GM18873 (cell line): ENCODE measurements around the gene LINGO1.

Experiments
- ATAC-seq: cut with Tn5 transposase; IDR thresholded peaks from one replicate; pipeline ENCODE4 v1.9.1; 2021; ENCODE audit warnings: mild to moderate bottlenecking, moderate library complexity, moderate number of reproducible peaks; ENCODE audit not compliant: unreplicated experiment, low FRiP score

The LINGO1 gene

DNA sequence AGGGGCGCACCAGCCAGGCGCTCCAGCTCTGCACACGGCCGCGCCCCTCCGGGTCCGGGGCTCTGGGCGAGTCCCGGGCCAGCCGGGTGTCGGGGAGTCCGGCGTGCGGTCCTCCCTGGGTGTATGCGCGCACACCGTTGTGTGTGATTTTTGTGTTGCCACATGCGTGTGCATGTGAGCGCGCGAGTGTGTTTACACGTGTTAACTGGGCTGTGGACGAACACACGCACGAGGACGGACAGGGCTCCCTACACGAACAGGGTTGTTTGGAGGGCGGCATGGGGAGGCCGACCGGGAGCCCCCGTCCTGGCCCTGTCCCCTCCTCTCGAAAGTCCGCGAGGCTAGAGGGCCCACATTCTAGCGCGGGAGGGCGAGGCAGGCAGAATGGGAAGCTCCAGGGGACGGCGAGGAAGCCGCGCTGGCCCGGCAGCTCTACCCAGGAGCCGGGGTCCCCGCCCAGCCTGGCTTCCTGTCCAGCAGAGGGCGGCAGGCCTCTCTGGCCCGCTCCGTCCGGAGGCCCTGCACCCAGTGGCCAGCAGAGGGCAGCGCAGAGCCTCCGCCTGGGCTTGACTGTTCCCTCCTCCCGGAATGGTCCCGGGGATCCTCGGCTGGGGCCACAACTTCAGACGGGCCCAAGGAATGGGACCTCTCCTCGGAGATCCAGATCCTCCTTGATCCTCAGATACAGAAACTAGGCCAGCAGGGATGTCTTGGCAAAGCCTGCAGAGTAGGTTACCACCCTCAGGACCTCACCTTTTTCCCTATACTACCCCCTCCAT lies 611 bp upstream of the LINGO1 start:
- ATAC-seq = no peak

DNA sequence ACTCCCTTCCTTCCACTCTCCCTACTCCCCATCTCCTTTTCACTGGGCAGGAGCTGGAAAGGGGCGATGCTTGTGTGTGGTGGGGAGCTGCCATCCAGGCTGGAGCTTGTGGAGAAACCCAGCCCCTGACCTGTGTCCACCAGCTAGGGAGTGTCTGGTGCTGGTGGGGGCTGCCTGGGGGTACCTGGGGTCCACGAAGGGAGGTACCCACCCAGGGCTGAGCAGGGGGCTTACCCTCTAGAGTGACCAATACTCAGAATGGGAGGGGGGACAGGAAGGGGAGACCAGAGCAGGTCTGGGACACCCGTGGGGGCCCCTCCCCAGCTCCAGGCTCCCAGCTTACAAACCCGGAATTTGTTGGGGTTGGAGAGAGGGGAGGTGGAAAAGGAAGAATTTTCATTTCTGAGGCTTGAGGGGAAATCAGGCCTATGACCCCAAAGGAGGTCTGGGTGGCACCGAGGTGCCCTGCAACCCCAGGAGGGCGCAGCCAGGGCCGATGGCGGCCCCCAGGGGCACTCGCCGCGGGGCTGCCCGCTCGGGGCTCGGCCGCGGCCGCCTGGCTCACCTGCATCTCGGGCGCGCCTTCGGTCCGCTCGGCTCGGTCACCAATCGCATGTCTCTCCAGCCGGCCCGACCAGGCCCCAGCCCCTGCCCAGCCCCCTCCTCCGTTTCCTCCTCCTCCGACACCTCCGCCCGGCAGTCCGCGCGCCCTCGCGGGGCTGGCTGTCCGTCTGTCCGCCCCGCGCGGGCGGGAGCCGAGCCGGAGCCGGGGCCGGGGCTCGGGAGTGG lies 773 bp downstream of the LINGO1 start:
- ATAC-seq = no peak

DNA sequence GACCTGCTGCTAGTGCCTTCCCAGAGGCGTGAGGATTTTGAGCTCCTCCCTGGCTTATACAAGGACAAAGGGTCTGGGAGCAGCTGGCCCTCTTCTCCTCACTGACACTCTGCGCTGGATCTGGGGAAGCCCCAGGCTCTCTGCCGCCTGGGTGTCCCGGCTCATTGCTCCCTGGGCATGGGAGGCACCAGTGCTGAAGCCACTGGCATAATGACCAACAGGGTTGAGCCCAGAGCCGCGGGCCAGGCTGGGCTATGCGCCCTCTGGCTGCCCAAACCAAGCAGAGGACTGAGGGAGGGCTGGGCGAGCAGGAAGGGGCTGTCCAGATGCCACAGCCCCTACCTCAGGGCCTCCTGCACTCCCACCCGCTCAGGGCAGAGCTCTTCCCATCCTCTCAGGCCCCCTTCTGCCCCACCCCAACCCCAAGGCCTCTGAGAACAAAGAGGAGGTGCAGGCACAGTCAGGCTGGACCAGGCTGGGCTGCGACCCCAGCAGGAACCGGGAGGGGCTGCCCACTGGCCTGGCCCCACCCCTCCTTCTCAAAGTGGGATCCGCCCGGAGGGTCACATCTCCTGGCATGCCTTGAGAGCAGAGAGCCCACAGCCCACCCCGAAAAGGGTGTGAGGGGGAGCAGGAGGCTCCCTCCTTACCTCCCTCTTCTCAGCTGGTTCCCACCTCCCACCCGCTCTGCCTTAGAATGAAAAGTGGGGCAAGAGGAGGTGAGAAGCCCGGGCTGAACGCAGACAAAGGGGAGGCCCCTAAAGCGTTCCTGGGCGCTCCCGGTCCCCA lies 1.6 kb downstream of the LINGO1 start:
- ATAC-seq = no peak

DNA sequence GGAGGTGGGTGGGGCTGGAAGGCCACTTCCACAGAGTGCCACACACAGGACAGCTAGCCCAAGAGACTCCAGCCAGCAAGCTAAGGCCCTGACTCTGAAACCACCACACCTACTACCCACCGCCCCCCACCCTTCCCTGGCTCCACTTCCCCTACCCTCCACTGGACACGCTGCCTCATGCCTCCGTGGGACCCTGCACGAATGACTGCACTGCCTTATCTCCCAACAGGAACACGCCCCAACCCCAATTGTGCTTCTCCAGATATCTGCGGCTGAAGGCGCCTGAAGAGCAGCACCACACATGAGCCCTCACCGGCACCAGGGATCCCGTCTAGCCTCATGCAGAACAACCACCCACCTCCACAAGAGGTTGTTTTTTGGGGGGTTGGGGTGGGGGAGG lies 2.7 kb downstream of the LINGO1 start:
- no peak for ATAC-seq

DNA sequence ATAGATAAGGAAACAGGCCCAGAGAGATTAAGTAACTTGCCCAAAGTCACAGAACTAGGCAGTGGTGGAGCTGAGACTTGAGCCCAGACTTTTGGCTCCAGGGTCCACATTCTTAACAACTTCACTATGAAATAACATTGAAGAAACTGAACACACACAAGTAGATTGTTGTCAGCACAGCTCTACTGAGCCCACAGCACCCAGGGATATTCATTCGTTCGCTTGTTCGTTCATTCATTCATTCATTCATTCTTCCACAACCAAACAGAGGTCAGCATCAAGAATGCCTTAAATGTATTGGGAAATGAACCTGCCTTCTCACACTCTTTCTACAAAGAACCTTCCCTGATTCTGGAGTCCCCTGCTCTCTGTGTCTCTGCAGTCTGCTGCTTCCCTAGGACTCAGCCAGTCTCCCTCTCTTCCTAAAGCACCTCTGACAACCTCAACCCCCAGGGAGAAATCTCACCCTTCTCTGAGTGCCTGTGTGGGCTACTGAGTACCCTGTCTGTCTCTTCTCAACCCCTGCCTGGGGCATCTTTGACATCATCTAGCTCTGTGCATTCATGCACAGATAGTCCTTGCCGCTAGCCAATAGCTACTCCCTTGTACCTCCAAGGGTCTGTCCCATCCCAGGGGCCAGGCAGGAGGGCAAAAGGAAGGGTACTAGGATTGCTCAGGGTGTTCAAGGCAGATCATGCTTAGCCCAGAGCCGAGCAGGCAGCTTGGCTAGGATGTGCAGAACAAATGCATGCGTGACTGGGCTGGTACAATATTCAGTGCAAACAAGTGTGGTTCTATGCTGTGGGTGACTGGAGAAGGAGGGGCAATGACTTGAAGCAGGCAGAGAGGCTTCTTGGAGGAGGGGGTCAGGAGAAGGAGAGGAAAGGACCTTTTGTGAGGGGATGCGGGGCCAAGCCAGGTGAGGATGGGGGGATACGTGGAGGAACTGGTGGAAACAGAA lies 3.4 kb downstream of the LINGO1 start:
- ATAC-seq = no peak

DNA sequence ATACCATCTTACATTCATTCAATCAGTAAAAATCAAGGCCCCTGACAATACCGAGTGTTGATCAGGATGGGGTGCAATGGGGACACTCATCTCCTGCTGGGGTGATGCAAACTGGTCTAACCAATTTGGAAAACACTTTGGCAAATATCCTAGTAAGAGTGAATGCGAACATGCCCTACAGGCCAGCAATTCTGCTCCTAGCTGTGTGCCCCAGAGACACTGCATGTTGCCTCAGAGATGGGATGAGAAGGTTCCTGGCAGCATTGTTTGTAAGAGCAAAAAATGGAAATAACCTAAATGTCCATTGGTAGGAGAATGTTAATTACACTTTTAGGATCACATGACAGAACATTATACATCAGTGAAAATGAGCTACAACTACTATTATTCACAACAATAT lies 4.7 kb downstream of the LINGO1 start:
- ATAC-seq = no peak

DNA sequence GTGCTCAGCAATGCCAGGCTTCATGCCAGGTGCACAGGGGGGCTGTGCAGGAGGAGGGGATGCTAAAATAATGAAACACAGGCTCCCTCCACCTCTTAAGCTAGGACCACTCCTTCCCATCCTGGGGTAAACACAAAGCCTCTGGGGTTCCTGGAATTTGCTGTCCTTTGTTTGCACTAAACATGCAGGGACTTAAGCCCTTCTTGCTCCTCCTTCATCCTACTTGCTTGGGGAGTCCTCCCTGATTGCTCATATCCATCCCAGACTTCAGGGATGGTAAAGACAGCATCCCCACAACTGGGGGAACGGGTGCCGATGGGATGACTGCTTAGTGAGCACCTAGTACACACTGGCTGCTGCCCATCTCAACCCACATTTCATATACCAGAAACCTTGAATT lies 5.1 kb downstream of the LINGO1 start:
- ATAC-seq = no peak

DNA sequence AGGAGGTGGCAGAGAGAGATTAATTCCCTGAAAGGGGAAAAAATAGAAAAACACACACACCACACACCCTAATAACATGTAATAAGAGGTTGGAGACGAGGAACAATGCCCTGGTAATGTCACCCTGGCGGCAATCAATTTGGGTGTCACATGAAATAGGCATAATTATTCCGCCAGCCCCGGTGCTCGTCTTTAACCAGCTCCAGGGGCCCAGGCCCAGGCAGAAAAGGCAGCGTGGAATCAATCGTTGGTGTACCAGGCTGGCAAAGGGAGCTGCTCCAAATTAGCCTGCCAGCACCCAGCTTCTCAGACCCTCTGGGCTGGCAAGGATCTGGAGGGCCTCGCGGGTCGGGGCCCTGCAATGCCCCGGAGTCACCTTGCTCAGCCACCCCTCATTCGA lies 5.6 kb downstream of the LINGO1 start:
- ATAC-seq = no peak

DNA sequence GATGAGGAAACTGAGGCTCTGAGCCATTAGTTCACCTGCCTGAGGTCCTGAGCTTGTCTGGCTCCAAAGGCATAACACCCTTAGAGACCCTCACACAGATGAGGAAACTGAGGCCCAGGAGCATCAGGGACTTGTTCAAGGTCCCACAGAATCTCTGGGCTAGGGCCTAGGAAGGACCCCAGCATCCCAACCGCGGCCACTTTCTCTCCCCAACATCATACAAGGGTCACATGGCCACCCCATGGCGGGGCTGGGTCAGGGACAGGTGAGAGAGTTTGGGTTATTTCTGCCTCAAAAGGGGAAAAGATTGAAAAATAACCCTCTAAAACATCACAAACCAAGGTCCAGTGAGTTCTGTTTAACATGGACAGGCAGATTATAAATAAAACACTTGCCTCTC lies 6.7 kb downstream of the LINGO1 start:
- no peak for ATAC-seq

DNA sequence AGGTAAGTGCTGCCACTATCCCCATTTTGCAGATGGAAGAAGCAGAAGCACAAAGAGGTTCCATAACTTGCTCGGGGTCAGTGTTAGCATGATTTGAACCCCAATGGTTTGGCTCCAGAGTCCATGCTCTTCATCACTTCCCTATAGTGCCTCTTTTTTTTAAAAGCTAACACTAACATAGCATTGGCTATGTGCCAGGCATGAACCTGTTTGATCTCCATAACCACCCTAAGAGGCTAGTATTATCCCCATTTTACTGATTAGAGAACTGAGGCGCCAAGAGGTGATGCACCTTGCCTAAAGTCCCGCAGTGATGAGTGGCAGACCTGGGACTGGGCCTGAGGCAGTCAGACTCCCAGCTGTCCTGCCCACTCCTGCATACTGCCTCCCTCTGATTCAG lies 7.3 kb downstream of the LINGO1 start:
- ATAC-seq = no peak

DNA sequence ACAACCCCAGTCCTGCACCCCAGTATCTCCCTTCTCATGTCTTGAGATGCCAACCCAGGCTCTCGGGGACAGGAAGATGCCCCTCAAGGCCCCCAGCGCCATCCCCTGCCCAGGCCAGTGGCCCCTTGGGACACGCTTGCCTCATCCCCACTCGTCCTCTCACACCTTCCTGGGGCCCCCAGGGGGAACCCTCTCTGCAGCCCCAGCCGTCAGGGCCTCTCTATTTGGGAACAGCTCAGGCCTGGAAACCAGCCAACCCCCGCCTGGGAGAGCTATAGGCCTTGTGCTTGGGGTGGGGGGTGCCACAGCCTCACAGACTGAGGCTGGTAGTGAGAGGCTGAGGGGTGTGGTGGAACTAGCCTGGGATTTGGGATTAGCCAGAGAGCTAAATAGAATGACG lies 7.8 kb downstream of the LINGO1 start:
- no peak for ATAC-seq

DNA sequence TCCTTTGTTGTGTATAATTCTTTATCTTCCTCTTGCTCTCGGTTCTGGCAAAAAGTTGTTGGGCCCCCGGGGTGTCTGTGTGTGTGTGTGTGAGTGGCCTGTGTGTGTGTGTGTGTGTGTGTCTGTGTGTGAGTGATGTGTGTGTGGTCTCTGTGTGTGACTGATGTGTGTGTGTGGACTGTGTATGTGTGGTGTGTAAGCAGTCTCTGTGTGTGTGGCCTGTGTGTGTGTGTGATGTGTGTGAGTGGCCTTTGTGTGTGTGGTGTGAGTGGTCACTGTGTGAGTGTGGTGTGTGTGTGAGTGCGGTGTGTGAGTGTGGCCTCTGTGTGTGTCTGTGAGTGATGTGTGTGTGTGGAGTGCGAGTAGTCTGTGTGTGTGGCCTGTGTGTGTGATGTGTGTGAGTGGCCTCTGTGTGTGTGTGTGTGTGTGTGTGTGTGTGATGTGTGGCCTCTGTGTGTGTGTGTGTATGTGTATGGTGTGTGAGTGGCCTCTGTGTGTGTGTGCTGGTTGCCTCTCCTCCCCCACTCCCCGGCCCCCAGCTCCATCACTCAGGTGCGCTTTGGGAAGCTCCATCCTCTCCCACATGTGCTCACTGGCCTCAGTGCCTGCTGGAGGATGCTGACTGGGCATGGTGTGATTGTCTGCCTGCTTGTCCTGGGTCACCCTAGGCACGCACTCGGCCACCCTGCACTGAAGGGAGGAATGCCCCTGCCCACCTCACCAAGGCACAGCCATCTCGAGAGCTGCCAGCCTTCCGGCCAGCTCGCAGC lies 8.8 kb downstream of the LINGO1 start:
- no peak for ATAC-seq

DNA sequence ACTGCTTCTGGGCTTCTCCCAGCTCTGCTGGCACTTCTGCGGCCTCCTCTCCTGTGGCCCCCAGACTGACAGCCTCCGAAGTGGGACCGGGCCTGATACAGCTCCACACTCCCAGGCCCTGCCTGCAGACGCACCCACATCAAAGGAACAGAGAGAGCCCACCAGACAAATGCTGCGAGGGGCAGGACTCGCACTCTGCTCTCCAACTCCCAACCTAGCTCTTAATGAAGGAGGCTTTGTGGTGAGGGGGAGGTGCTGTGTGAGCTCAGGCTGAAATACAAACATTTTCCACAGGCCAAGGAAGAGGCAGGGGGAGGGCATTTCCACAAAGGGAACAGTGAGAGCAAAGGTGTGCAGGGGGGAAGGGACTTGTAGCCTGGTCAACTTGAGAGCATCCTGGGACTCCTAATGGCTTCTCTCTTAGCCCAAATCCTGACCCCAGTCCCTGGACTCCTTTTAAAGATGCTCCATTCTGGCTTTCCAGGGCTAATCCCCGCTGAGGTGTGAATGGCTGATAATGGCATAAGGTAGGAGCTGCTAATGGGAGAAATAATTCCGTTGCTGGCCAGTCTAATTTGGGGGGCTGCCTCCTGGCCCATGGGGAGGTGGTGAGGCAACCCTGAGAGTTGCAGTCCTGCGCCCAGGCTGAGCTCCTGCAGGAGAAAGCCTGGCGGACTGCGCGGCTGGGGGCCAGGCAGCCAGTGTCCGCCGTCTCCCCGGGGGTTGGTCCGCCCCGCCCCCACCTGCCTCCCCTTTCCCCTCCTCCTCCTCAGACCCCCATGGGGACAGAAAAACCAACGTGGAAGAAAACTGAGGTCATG lies 9.6 kb downstream of the LINGO1 start:
- no peak for ATAC-seq

DNA sequence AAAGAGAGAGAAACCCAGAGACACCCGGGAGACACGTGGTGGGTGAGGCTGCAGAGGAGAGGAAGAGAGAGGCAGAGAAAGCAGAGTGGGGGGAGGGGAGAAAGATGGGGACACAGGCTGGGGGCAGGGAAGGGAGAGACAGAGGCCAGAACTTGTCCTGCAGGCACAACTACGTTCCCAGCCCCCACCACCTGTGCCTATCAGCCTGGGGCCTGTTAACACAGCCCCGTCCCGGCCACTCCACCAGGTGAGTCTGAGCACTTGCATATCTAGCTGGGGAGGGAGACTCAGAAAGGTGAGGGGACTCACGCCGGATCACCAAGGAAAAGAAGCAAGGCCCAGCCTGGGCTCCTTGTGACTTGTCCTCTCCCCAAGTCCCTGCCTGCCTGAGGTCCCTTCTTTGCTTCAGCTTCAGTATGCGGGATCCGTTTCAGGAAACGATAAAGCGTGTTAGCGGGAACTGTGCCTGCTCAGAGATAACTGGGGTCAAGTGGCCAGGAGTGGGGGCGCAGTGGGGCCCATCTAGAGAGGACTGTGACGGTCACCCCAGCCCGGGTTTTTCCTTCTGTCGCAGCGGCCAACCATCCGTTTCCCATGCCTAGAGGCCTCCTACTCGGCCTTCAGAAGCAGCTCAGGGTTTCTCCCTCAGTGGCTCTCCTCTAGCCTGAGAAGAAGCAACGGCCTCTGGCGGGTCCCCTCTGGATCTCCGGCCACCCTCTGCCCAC lies 10.3 kb downstream of the LINGO1 start:
- ATAC-seq = no peak

DNA sequence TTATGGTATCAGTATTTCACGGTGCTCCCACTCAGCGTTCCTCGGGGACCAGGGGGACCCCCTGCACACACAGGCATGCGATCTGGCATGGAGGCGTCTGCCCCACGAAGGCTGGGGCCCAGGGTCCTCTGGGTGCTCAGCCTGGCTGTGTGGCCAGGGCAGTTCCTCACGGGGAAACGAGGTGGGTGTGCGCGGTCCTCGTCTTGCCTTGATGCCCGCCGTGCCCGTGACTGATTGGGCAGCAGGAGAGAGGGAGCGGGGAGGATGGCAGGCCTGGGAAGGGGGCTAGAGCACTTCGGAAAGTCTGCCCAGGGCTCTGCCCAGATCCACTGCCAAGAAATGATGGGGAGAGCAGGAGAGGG lies 10.9 kb downstream of the LINGO1 start:
- no peak for ATAC-seq

DNA sequence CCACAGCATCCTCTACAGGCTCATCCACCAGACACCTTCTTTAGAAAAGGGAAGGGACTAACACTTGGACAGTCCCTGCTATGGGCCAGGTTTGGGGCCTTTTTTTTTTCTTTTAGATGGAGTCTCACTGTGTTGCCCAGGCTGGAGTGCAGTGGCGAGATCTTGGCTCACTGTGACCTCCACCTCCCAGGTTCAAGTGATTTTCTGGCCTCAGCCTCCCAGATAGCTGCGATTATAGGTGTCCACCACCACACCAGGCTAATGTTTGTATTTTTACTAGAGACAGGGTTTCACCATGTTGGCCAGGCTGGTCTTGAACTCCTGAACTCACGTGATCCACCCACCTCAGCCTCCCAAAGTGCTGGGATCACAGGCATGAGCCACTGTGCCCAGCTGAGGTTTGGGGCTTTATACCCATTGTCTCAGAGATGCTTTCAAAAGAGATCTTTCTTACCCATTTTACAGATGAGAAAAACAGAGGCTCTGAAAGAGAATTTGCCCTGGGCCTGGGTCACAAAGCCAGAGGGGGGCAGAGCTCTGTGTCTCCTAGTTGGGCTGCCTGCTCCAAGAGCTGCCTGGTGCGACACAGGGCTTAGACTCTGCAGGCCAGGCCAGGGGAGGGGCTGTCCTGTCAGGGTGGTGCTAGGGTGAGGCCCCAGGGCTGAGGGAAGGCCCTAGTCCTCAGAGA lies 11.6 kb downstream of the LINGO1 start:
- no peak for ATAC-seq

DNA sequence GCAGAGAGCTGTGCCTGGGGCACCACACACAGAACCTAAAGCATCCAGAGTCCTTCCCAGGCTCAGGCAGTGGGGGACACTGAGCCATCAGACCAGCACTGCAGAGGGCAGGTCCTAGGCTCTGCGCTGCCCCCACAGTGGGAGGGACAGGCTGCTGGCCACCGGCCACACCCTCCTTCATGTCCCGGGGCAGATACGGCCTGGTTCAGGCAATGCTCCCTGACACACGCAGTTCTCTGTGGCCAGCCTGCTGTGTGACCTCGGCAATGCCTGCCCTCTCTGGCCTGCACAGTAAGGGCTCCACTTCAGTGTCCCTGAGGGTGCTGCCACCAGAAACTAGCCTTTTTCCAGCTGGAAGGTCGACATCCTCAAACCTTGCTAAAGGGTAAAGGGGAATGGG lies 12.4 kb downstream of the LINGO1 start:
- ATAC-seq = no peak
